ENCODE measurements around the gene MDM4.

Gene MDM4

GRCh38 chr1:204598319-204598969, 82.2 kb downstream of the MDM4 start:
- Histone ChIP-seq H3K27me3 (ENCODE audit: insufficient read depth, low read length) (peaks cover 20% of the 10 kb centered on the region), H3K4me3 (ENCODE audit: low read depth, low read length) (no peak overlapping the region), H2AFZ (ENCODE audit: low read length, unreplicated experiment) (no peak overlapping the region), H3K4me1 (ENCODE audit: control insufficient read depth, insufficient read depth, low read length, unreplicated experiment) (no peaks in the 10 kb centered on the region), H3K27ac (ENCODE audit: low read depth, low read length) (no peak overlapping the region), H3K79me2 (ENCODE audit: control insufficient read depth, insufficient read depth, low read length, unreplicated experiment) (no peaks in the 10 kb centered on the region), H3K36me3 (ENCODE audit: insufficient read depth, low read length) (no peaks in the 10 kb centered on the region)

GRCh38 chr1:204599098-204599497, 82.9 kb downstream of the MDM4 start:
- no peaks in the 10 kb centered on the region for H3K4me1 ChIP-seq (ENCODE audit: control insufficient read depth, insufficient read depth, low read length, unreplicated experiment)
- H3K79me2 ChIP-seq (ENCODE audit: control insufficient read depth, insufficient read depth, low read length, unreplicated experiment): no peaks in the 10 kb centered on the region
- no peaks in the 10 kb centered on the region for H3K36me3 ChIP-seq (ENCODE audit: insufficient read depth, low read length)
- no peak overlapping the region for H3K27ac ChIP-seq (ENCODE audit: low read depth, low read length)
- H2AFZ ChIP-seq (ENCODE audit: low read length, unreplicated experiment): no peak overlapping the region
- H3K27me3 ChIP-seq (ENCODE audit: insufficient read depth, low read length): peaks cover 26% of the 10 kb centered on the region
- no peak overlapping the region for H3K4me3 ChIP-seq (ENCODE audit: low read depth, low read length)

- H3K27ac ChIP-seq (ENCODE audit: low read depth, low read length): no peak overlapping the region
- H3K79me2 ChIP-seq (ENCODE audit: control insufficient read depth, insufficient read depth, low read length, unreplicated experiment): no peaks in the 10 kb centered on the region
- H3K4me1 ChIP-seq (ENCODE audit: control insufficient read depth, insufficient read depth, low read length, unreplicated experiment): no peaks in the 10 kb centered on the region
- H3K27me3 ChIP-seq (ENCODE audit: insufficient read depth, low read length): peaks cover 26% of the 10 kb centered on the region
- H2AFZ ChIP-seq (ENCODE audit: low read length, unreplicated experiment): no peak overlapping the region
- H3K4me3 ChIP-seq (ENCODE audit: low read depth, low read length): no peak overlapping the region
- H3K36me3 ChIP-seq (ENCODE audit: insufficient read depth, low read length): no peaks in the 10 kb centered on the region
Observed at GRCh38 chr1:204599596-204599995, 83.4 kb downstream of the MDM4 start.

GRCh38 chr1:204600203-204600602, 84.0 kb downstream of the MDM4 start:
- Histone ChIP-seq H3K79me2 (ENCODE audit: control insufficient read depth, insufficient read depth, low read length, unreplicated experiment) (no peaks in the 10 kb centered on the region), H2AFZ (ENCODE audit: low read length, unreplicated experiment) (no peak overlapping the region), H3K27me3 (ENCODE audit: insufficient read depth, low read length) (peaks cover 26% of the 10 kb centered on the region), H3K36me3 (ENCODE audit: insufficient read depth, low read length) (no peaks in the 10 kb centered on the region), H3K27ac (ENCODE audit: low read depth, low read length) (no peak overlapping the region), H3K4me1 (ENCODE audit: control insufficient read depth, insufficient read depth, low read length, unreplicated experiment) (no peaks in the 10 kb centered on the region), H3K4me3 (ENCODE audit: low read depth, low read length) (no peak overlapping the region)

GRCh38 chr1:204600968-204601367, 84.8 kb downstream of the MDM4 start:
- no peak overlapping the region for H2AFZ ChIP-seq (ENCODE audit: low read length, unreplicated experiment)
- peaks cover 26% of the 10 kb centered on the region for H3K27me3 ChIP-seq (ENCODE audit: insufficient read depth, low read length)
- no peak overlapping the region for H3K4me3 ChIP-seq (ENCODE audit: low read depth, low read length)
- H3K27ac ChIP-seq (ENCODE audit: low read depth, low read length): no peak overlapping the region
- no peaks in the 10 kb centered on the region for H3K36me3 ChIP-seq (ENCODE audit: insufficient read depth, low read length)
- H3K79me2 ChIP-seq (ENCODE audit: control insufficient read depth, insufficient read depth, low read length, unreplicated experiment): no peaks in the 10 kb centered on the region
- H3K4me1 ChIP-seq (ENCODE audit: control insufficient read depth, insufficient read depth, low read length, unreplicated experiment): no peaks in the 10 kb centered on the region

GRCh38 chr1:204602111-204602579, 85.9 kb downstream of the MDM4 start:
- H3K27me3 ChIP-seq (ENCODE audit: insufficient read depth, low read length): peaks cover 33% of the 10 kb centered on the region

GRCh38 chr1:204602871-204603542, 86.8 kb downstream of the MDM4 start:
- no peaks in the 10 kb centered on the region for H3K4me1 ChIP-seq (ENCODE audit: control insufficient read depth, insufficient read depth, low read length, unreplicated experiment)
- H3K27me3 ChIP-seq (ENCODE audit: insufficient read depth, low read length): peaks cover 40% of the 10 kb centered on the region
- H2AFZ ChIP-seq (ENCODE audit: low read length, unreplicated experiment): no peak overlapping the region
- no peaks in the 10 kb centered on the region for H3K79me2 ChIP-seq (ENCODE audit: control insufficient read depth, insufficient read depth, low read length, unreplicated experiment)
- H3K27ac ChIP-seq (ENCODE audit: low read depth, low read length): no peak overlapping the region
- no peak overlapping the region for H3K4me3 ChIP-seq (ENCODE audit: low read depth, low read length)
- no peaks in the 10 kb centered on the region for H3K36me3 ChIP-seq (ENCODE audit: insufficient read depth, low read length)

More at GRCh38 chr1:204602111-204602579, 85.9 kb downstream of the MDM4 start:
- no peak overlapping the region for H3K4me3 ChIP-seq (ENCODE audit: low read depth, low read length)
- H3K4me1 ChIP-seq (ENCODE audit: control insufficient read depth, insufficient read depth, low read length, unreplicated experiment): no peaks in the 10 kb centered on the region
- no peak overlapping the region for H3K27ac ChIP-seq (ENCODE audit: low read depth, low read length)
- H3K36me3 ChIP-seq (ENCODE audit: insufficient read depth, low read length): no peaks in the 10 kb centered on the region
- no peaks in the 10 kb centered on the region for H3K79me2 ChIP-seq (ENCODE audit: control insufficient read depth, insufficient read depth, low read length, unreplicated experiment)
- H2AFZ ChIP-seq (ENCODE audit: low read length, unreplicated experiment): no peak overlapping the region

GRCh38 chr1:204605791-204606190, 89.6 kb downstream of the MDM4 start:
- no peak overlapping the region for H2AFZ ChIP-seq (ENCODE audit: low read length, unreplicated experiment)

More at GRCh38 chr1:204605791-204606190, 89.6 kb downstream of the MDM4 start:
- no peaks in the 10 kb centered on the region for H3K79me2 ChIP-seq (ENCODE audit: control insufficient read depth, insufficient read depth, low read length, unreplicated experiment)
- H3K4me1 ChIP-seq (ENCODE audit: control insufficient read depth, insufficient read depth, low read length, unreplicated experiment): no peaks in the 10 kb centered on the region
- H3K27me3 ChIP-seq (ENCODE audit: insufficient read depth, low read length): peaks cover 60% of the 10 kb centered on the region
- H3K36me3 ChIP-seq (ENCODE audit: insufficient read depth, low read length): no peaks in the 10 kb centered on the region
- H3K4me3 ChIP-seq (ENCODE audit: low read depth, low read length): no peak overlapping the region
- no peak overlapping the region for H3K27ac ChIP-seq (ENCODE audit: low read depth, low read length)
